Measurements from ENCODE around the gene SHISAL2B. TPM values are rescaled to one million over a fixed set of nuclear protein-coding genes. Genes with fewer than 3 reads are reported as not detected.

Gene SHISAL2B
- total RNA-seq, 1 experiment from 2014 or later, result not detected

DNA sequence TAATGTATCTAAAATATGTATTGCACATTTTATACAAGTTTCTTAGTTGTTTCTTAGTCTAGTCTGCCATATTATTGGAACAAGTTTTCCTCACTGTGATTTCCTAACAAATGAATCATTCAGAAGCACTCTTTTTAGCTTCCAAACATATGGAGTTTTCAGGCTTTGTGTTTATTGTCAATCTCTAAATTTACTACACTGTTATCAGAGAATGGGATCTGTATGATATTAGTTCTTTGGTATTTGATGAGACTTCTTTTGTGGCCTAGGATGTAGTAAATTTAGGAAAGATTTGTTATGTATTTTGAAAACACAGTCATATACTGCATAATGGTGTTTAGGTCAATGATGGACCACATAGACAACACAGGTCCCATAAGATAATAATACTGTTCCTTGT, 52.5 kb downstream of the SHISAL2B start:
- Mint-ChIP-seq H3K4me3 (ENCODE audit: unreplicated experiment) (no peak overlapping the region), H3K9me3 (ENCODE audit: unreplicated experiment) (no peaks in the 10 kb centered on the region), H3K27me3 (ENCODE audit: insufficient read depth, unreplicated experiment) (no peaks in the 10 kb centered on the region), H3K36me3 (ENCODE audit: insufficient read depth, unreplicated experiment) (peaks cover 27% of the 10 kb centered on the region), H3K4me1 (ENCODE audit: insufficient read depth, unreplicated experiment) (no peaks in the 10 kb centered on the region), H3K27ac (ENCODE audit: low read depth, unreplicated experiment) (no peak overlapping the region)
- no peak for DNase-seq (ENCODE audit: unreplicated experiment)
- no TSS peak for BruUV-seq (replicated peaks)
- ChIA-PET POLR2A (no interaction called here), CTCF (interaction anchor here (0.6 kb wide), 1 partner anchor 703 kb away, joined by 3 read pairs; no protein-coding TSS in a partner anchor)
- TF ChIP-seq CTCF (IDR thresholded peaks at IDR 0.05; ENCODE audit: unreplicated experiment), result no peak
- intact Hi-C loops (cut with micrococcal nuclease), result no loop called here

DNA sequence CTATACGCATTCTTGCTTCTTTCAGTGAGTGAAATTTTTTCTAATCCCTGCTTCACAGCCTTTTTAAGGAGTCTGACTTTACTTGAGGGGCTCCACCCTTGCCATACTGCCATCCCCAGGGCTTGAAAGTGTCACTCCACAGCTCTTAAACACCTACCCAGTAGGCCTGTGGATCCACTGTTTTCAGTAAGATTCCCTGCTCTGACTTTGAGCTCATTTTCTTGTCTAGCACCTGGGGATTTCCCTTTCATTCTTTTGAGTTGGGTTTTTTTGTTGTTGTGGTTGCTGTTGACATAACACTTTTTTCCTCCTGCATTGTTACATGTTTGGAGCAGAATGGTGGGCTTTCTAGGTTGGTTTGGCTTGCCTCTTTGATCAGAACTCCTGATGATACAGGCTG, 54.6 kb downstream of the SHISAL2B start:
- no peaks in the 10 kb centered on the region for H3K9me3 Mint-ChIP-seq (ENCODE audit: unreplicated experiment)

GRCh38 chr5:64746446-64746845, 56.1 kb downstream of the SHISAL2B start:
- Mint-ChIP-seq H3K36me3 (ENCODE audit: insufficient read depth, unreplicated experiment) (peaks cover 13% of the 10 kb centered on the region), H3K4me3 (ENCODE audit: unreplicated experiment) (no peak overlapping the region), H3K27me3 (ENCODE audit: insufficient read depth, unreplicated experiment) (no peaks in the 10 kb centered on the region), H3K4me1 (ENCODE audit: insufficient read depth, unreplicated experiment) (peaks cover 6% of the 10 kb centered on the region), H3K27ac (ENCODE audit: low read depth, unreplicated experiment) (no peak overlapping the region), H3K9me3 (ENCODE audit: unreplicated experiment) (no peaks in the 10 kb centered on the region)
- intact Hi-C loops (cut with micrococcal nuclease), result no loop called here
- ChIA-PET POLR2A (interaction anchor here (0.6 to 1.3 kb wide), 2 partner anchors 21 to 887 kb away, joined by 3 to 6 read pairs; partner anchors contain the start of genes CWC27 and SREK1IP1), CTCF (interaction anchor here (0.7 to 2.6 kb wide), 3 partner anchors 36 to 1148 kb away, joined by 4 to 5 read pairs (median 5); no protein-coding TSS in a partner anchor)
- no peak for DNase-seq (ENCODE audit: unreplicated experiment)
- BruUV-seq (replicated peaks), result no TSS peak
- TF ChIP-seq CTCF (IDR thresholded peaks at IDR 0.05; ENCODE audit: unreplicated experiment), result no peak

More for the DNA sequence above, 54.6 kb downstream of the SHISAL2B start:
- CTCF ChIA-PET, result interaction anchor here (0.6 to 2.6 kb wide), 3 partner anchors 110 to 537 kb away, joined by 3 to 5 read pairs (median 4); no protein-coding TSS in a partner anchor
- Mint-ChIP-seq H3K27me3 (ENCODE audit: insufficient read depth, unreplicated experiment) (no peaks in the 10 kb centered on the region), H3K27ac (ENCODE audit: low read depth, unreplicated experiment) (peak overlapping the region; percentile 66), H3K4me3 (ENCODE audit: unreplicated experiment) (no peak overlapping the region), H3K4me1 (ENCODE audit: insufficient read depth, unreplicated experiment) (no peaks in the 10 kb centered on the region), H3K36me3 (ENCODE audit: insufficient read depth, unreplicated experiment) (peaks cover 15% of the 10 kb centered on the region)
- intact Hi-C loops (cut with micrococcal nuclease), result no loop called here
- DNase-seq (ENCODE audit: unreplicated experiment), result no peak
- no TSS peak for BruUV-seq (replicated peaks)
- POLR2A ChIA-PET, result interaction anchor here (0.6 to 0.8 kb wide), 2 partner anchors 17 to 791 kb away, joined by 3 to 4 read pairs; no protein-coding TSS in a partner anchor
- no peak for TF ChIP-seq CTCF (IDR thresholded peaks at IDR 0.05; ENCODE audit: unreplicated experiment)

GRCh38 chr5:64749385-64749784, 59.1 kb downstream of the SHISAL2B start:
- Mint-ChIP-seq H3K4me3 (ENCODE audit: unreplicated experiment) (no peak overlapping the region), H3K27ac (ENCODE audit: low read depth, unreplicated experiment) (no peak overlapping the region), H3K36me3 (ENCODE audit: insufficient read depth, unreplicated experiment) (peaks cover 25% of the 10 kb centered on the region), H3K27me3 (ENCODE audit: insufficient read depth, unreplicated experiment) (no peaks in the 10 kb centered on the region), H3K9me3 (ENCODE audit: unreplicated experiment) (no peaks in the 10 kb centered on the region), H3K4me1 (ENCODE audit: insufficient read depth, unreplicated experiment) (peaks cover 6% of the 10 kb centered on the region)
- no peak for DNase-seq (ENCODE audit: unreplicated experiment)
- ChIA-PET CTCF (interaction anchor here (0.6 kb wide), 3 partner anchors 10 to 527 kb away, joined by 3 to 5 read pairs (median 3); no protein-coding TSS in a partner anchor), POLR2A (interaction anchor here (1.4 kb wide), 1 partner anchor 19 kb away, joined by 4 read pairs; the partner anchor contains the start of genes CWC27 and SREK1IP1)
- no peak for TF ChIP-seq CTCF (IDR thresholded peaks at IDR 0.05; ENCODE audit: unreplicated experiment)
- intact Hi-C loops (cut with micrococcal nuclease), result no loop called here
- BruUV-seq (replicated peaks), result no TSS peak
